Loucy (cell line): ENCODE results near the gene RNU5B-1.

Experiments used
- EZH2phosphoT487 ChIP-seq: fragments of 200-600 bp; IDR thresholded peaks from 2 replicates; pipeline ENCODE4 v1.6.1; 2018; ENCODE audit warnings: antibody characterized with exemption, mild to moderate bottlenecking, moderate library complexity, borderline replicate concordance
- TF ChIP-seq, protein P1 (sequence below): fragments of 200-600 bp; sonication (generic); conservative IDR thresholded peaks from 2 replicates; pipeline ENCODE4 v1.5.1; 2014; ENCODE audit warnings: mild to moderate bottlenecking, antibody characterized with exemption, low read length

DNA sequence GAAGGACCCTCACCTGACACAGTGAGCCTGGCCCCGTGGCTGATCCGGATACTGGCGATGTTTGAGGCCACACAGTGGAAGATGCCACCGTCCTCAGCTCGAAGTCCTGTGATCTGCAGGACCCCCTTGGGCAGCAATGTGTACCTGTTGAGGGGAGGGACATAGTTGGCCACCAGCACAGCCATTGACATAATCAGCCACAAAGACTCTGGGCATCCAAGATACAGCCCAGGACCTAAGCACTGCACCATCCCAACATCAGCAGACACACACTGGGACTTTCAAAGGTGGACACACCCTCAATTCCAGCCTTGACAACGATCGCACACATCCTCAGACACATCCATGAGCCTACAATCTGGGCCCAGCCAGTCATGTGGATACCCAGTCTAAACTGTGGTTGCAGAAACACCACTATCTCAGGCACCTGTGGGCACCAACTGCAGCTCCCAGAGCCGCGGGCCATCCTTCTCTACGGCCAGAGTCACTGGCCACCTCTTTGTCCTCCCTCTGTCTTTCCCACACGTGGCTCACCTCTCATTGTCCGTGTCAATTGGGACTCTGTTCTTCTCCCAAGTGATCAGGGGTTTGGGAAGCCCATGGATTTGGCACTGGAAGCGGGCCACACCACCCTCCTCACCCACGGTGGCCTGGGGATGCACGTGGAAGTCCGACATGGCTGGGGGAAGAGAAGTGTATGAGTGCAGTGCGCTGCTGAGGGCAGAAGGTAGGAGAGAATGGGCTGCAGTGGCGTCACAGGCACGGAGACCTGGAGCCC, 31.0 kb downstream of the RNU5B-1 start:
- TF ChIP-seq, protein P1, sequence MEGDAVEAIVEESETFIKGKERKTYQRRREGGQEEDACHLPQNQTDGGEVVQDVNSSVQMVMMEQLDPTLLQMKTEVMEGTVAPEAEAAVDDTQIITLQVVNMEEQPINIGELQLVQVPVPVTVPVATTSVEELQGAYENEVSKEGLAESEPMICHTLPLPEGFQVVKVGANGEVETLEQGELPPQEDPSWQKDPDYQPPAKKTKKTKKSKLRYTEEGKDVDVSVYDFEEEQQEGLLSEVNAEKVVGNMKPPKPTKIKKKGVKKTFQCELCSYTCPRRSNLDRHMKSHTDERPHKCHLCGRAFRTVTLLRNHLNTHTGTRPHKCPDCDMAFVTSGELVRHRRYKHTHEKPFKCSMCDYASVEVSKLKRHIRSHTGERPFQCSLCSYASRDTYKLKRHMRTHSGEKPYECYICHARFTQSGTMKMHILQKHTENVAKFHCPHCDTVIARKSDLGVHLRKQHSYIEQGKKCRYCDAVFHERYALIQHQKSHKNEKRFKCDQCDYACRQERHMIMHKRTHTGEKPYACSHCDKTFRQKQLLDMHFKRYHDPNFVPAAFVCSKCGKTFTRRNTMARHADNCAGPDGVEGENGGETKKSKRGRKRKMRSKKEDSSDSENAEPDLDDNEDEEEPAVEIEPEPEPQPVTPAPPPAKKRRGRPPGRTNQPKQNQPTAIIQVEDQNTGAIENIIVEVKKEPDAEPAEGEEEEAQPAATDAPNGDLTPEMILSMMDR = no peak
- TF ChIP-seq EZH2phosphoT487 = no peak
